Sigmoid colon (tissue), 4 donors: ENCODE measurements around the gene BAHCC1.

ENCODE experiments used
- CTCF ChIP-seq, 4 experiments: fragments of 450-650 bp in 3 of 4; fragments of 200-600 bp in 1 of 4; IDR thresholded peaks; one replicate each; pipeline ENCODE4 v1.5.1; 2016 to 2019; ENCODE audit warnings: antibody characterized with exemption in 4 of 4, mild to moderate bottlenecking in 3 of 4, moderate library complexity in 2 of 4
- POLR2A ChIP-seq, 2 donors: fragments of 450-650 bp; IDR thresholded peaks; one replicate each; pipeline ENCODE4 v1.6.1; 2016; ENCODE audit warnings: antibody characterized with exemption in 2 of 2, mild to moderate bottlenecking in 2 of 2, moderate library complexity in 2 of 2
- POLR2AphosphoS5 ChIP-seq, 4 donors: sonication (generic); formaldehyde crosslinking; IDR thresholded peaks; one replicate each; pipeline ENCODE4 v1.6.1; 2017; ENCODE audit warnings: antibody characterized with exemption in 4 of 4

GRCh38 chr17:81427173-81428120 lies 32.2 kb downstream of the BAHCC1 start:
- TF ChIP-seq CTCF (IDR thresholded peaks at IDR 0.05) (no peak), POLR2A (IDR thresholded peaks at IDR 0.05) (no peak), POLR2AphosphoS5 (IDR thresholded peaks at IDR 0.05) (peak in 2 of 4 donors; percentile 17 to 32)
